GM12878 (cell line): ENCODE measurements around the gene DAB2IP. TPM values are rescaled to one million over a fixed set of nuclear protein-coding genes. Genes with fewer than 3 reads are reported as not detected.

Source experiments
- ATAC-seq: fragments of 200-7000 bp; cut with Tn5 transposase; 3 replicates; pipeline ENCODE4 v1.9.1; 2020; ENCODE audit warnings: mild to moderate bottlenecking, moderate library complexity
- BruUV-seq: library from RNA; stranded (reverse); fragments of 400-500 nt; replicated peaks from 2 replicates; lab custom pipeline; 2021; lab: Mats Ljungman, UMichigan
- CTCF ChIA-PET: fragments of 300-600 bp; sonication (Branson Sonifier 250); formaldehyde crosslinking; extraction: SDS; loops from one replicate; lab custom pipeline; 2021; ENCODE audit warnings: inconsistent platforms; lab: Yijun Ruan, JAX
- POLR2A ChIA-PET: fragments of 350-600 bp; formaldehyde crosslinking; extraction: SDS; loops from one replicate; lab custom pipeline; 2021; ENCODE audit warnings: inconsistent platforms; lab: Charles Lee
- RAD21 ChIA-PET: fragments of 300-600 bp; sonication (Branson Sonifier 250); formaldehyde crosslinking; loops from one replicate; lab custom pipeline; 2023; ENCODE audit warnings: antibody characterized with exemption; ENCODE audit not compliant: unreplicated experiment; lab: Charles Lee
- SMC1A ChIA-PET: fragments of 300-600 bp; sonication (Branson Sonifier 250); formaldehyde crosslinking; loops from one replicate; lab custom pipeline; 2023; ENCODE audit not compliant: unreplicated experiment, uncharacterized antibody; lab: Charles Lee
- DNase-seq: peaks from one replicate; pipeline ENCODE4 v3.0.0-alpha.2; 2011; ENCODE audit warnings: low read depth, low spot score
- FAIRE-seq: peaks from 3 replicates; lab custom pipeline; 2011; peaks lifted over from hg19 to GRCh38; lab: Jason Lieb, UNC
- H2AFZ ChIP-seq: 2 replicates; pipeline ENCODE4 v1.6.0; 2011; ENCODE audit warnings: low read depth, low read length, control low read depth; ENCODE audit not compliant: control insufficient read depth
- H3K27ac ChIP-seq: 2 replicates; pipeline ENCODE4 v1.5.1; 2011; ENCODE audit warnings: control low read depth; ENCODE audit not compliant: control insufficient read depth, insufficient read depth
- H3K27me3 ChIP-seq, 2 experiments: replicated peaks in 1 of 2; 2 replicates each; pipeline versions ENCODE4 v1.6.0 to v1.6.1; 2011; ENCODE audit warnings: low read length in 1 of 2; ENCODE audit not compliant: control insufficient read depth in 2 of 2, insufficient read depth in 2 of 2
- H3K36me3 ChIP-seq, 2 experiments: 2 replicates each; pipeline ENCODE4 v1.5.1; 2011; ENCODE audit warnings: low read length in 1 of 2; ENCODE audit not compliant: control insufficient read depth in 2 of 2, insufficient read depth in 2 of 2
- H3K4me1 ChIP-seq: 2 replicates; pipeline ENCODE4 v1.6.1; 2011; ENCODE audit warnings: mild to moderate bottlenecking, low read length, moderate library complexity, mixed read lengths; ENCODE audit not compliant: control insufficient read depth, insufficient read depth
- H3K4me2 ChIP-seq: 2 replicates; pipeline ENCODE4 v1.6.0; 2011; ENCODE audit warnings: control low read depth; ENCODE audit not compliant: control insufficient read depth, insufficient read depth
- H3K4me3 ChIP-seq: fragments of 200-600 bp; sonication (generic); 2 replicates; pipeline ENCODE4 v1.5.1; 2016
- H3K79me2 ChIP-seq: 2 replicates; pipeline ENCODE4 v1.6.0; 2011; ENCODE audit warnings: low read length; ENCODE audit not compliant: control insufficient read depth, insufficient read depth
- H3K9ac ChIP-seq: 2 replicates; pipeline ENCODE4 v1.8.0; 2011; ENCODE audit warnings: low read length, control low read depth, mixed read lengths; ENCODE audit not compliant: control insufficient read depth, insufficient read depth
- H3K9me3 ChIP-seq: replicated peaks from 3 replicates; pipeline ENCODE4 v1.5.1; 2011; ENCODE audit warnings: mild to moderate bottlenecking, low read length; ENCODE audit not compliant: control insufficient read depth, insufficient read depth
- H4K20me1 ChIP-seq: 2 replicates; pipeline ENCODE4 v1.6.0; 2011; ENCODE audit not compliant: control insufficient read depth, insufficient read depth
- BMI1 ChIP-seq: fragments of 450-650 bp; IDR thresholded peaks from 2 replicates; pipeline ENCODE4 v1.6.1; 2016; ENCODE audit warnings: mild to moderate bottlenecking, moderate library complexity, borderline replicate concordance
- GATAD2B ChIP-seq: fragments of 450-650 bp; conservative IDR thresholded peaks from 2 replicates; pipeline ENCODE4 v1.6.1; 2017; ENCODE audit warnings: low read depth, mild to moderate bottlenecking, moderate library complexity
- HDGF ChIP-seq: fragments of 450-650 bp; IDR thresholded peaks from 2 replicates; pipeline ENCODE4 v1.6.1; 2016; ENCODE audit warnings: antibody characterized with exemption
- IKZF2 ChIP-seq, 2 experiments: fragments of 450-650 bp; IDR thresholded peaks; 2 replicates each; pipeline ENCODE4 v1.6.1; 2017; ENCODE audit warnings: mild to moderate bottlenecking in 2 of 2, moderate library complexity in 2 of 2
- IRF5 ChIP-seq: fragments of 450-650 bp; IDR thresholded peaks from 2 replicates; pipeline ENCODE4 v1.6.1; 2017; ENCODE audit warnings: borderline replicate concordance
- NR2C1 ChIP-seq: fragments of 450-650 bp; IDR thresholded peaks from 2 replicates; pipeline ENCODE4 v1.6.1; 2017; ENCODE audit warnings: antibody characterized with exemption, mild to moderate bottlenecking, moderate library complexity
- PML ChIP-seq: IDR thresholded peaks from 2 replicates; pipeline ENCODE4 v1.6.1; 2012; ENCODE audit warnings: low read length, inconsistent platforms
- POU2F2 ChIP-seq: IDR thresholded peaks from 3 replicates; pipeline ENCODE4 v1.6.1; 2011; ENCODE audit warnings: low read depth, mild to moderate bottlenecking, low read length, borderline replicate concordance
- SRF ChIP-seq, 2 experiments: IDR thresholded peaks; 2 replicates each; pipeline ENCODE4 v1.6.1; 2011; ENCODE audit warnings: low read depth in 2 of 2, low read length in 2 of 2, mild to moderate bottlenecking in 1 of 2, moderate library complexity in 1 of 2
- STAT1 ChIP-seq: fragments of 450-650 bp; conservative IDR thresholded peaks from 2 replicates; pipeline ENCODE4 v1.6.1; 2014; ENCODE audit warnings: antibody characterized with exemption, mild to moderate bottlenecking
- WGBS: methylation state at CpG from one replicate; pipeline ENCODE4 v1.1.6; 2016; ENCODE audit warnings: low lambda C conversion rate; ENCODE audit not compliant: insufficient replicate concordance, insufficient coverage; ENCODE audit errors: missing lambda C conversion rate; 5-methylcytosine and 5-hydroxymethylcytosine counted together
- in situ Hi-C: fragments of 300-500 bp; cut with MboI; formaldehyde crosslinking; loops from 9 replicates; pipeline ENCODE4 v1.14.3; 2018; ENCODE audit warnings: mixed read lengths
- intact Hi-C: fragments of 100-400 bp; cut with micrococcal nuclease; formaldehyde crosslinking; loops from one replicate; pipeline ENCODE4 v1.14.2; 2022; ENCODE audit not compliant: unreplicated experiment
- polyA plus RNA-seq, 11 experiments: library from polyadenylated mRNA; depleted of rRNA in 4 of 11; unstranded in 6 of 11; stranded (reverse) in 5 of 11; fragments of >200 nt; fragmentation: Nextera tagmentation in 4 of 11; fragmentation: Illumina TruSeq in 1 of 11; extraction: Ambion mirVana in 4 of 11; extraction: Trizol in 1 of 11; gene quantifications; 1 replicate in 1 of 11; 2 replicates in 10 of 11; pipeline versions ENCODE4 v1.2.1 to v1.2.3, GENCODE V29; 2011 to 2016; ENCODE audit warnings: inconsistent platforms in 2 of 11, missing spikeins in 2 of 11, low read depth in 1 of 11
- total RNA-seq, 4 experiments: library from RNA; depleted of rRNA in 3 of 4; stranded (reverse); fragments of >200 nt in 3 of 4; fragmentation: Illumina TruSeq in 1 of 4; extraction: Trizol in 1 of 4; gene quantifications; 2 replicates each; pipeline versions ENCODE4 v1.2.1 to v1.2.3, GENCODE V29; 2013 to 2021
- TF ChIP-seq, protein P1 (sequence below): fragments of 450-650 bp; formaldehyde crosslinking; IDR thresholded peaks from 2 replicates; pipeline ENCODE4 v1.4.0; 2022; ENCODE audit warnings: mild to moderate bottlenecking, moderate library complexity

Gene DAB2IP
- total and polyA plus RNA-seq, 10 of the 15 experiments (the other 5 are each of a cell fraction or from before 2014, with no cell fraction given) = 0.03 to 0.38 (median 0.14) TPM; not detected in 6

DNA sequence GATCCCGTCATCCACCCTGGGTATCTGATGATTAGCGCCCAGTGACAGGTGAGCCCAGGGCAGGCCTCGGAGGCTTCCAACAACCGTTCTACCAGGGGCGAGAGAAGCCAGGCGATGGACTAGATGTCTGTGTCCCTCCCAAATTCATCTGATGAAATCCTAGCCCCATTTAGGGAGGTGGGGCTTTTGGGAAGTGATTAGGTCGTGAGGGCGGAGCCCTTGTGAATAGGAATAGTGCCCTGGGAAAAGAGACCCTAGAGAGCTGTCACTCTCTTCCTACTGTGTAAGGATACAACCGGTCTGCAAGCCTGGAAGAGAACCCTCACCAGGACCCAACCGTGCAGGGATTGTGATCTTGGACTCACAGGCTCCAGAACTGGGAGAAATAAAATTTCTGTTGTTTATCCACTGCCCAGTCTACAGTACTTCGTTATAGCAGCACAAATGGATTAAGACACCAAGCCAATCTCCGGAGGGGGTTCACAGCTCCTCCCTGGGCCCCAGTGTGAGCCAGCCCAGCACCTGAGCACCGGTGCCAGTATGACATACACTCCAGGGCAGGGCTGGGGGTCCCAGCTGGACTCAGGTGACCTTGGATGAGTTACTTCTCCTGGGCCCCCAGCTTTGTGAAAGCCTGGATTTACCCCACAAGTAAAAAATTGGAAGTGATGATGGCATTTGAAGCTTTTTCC, 162.2 kb downstream of the DAB2IP start:
- TF ChIP-seq NR2C1 (no peak), POU2F2 (no peak), SRF (IDR thresholded peaks at IDR 0.05; ENCODE audit: low read depth in 2 of 2, low read length in 2 of 2) (no peak), HDGF (no peak), IKZF2 (IDR thresholded peaks at IDR 0.05) (no peak), IRF5 (no peak), BMI1 (no peak), STAT1 (no peak), PML (no peak), GATAD2B (no peak)
- TF ChIP-seq, protein P1, sequence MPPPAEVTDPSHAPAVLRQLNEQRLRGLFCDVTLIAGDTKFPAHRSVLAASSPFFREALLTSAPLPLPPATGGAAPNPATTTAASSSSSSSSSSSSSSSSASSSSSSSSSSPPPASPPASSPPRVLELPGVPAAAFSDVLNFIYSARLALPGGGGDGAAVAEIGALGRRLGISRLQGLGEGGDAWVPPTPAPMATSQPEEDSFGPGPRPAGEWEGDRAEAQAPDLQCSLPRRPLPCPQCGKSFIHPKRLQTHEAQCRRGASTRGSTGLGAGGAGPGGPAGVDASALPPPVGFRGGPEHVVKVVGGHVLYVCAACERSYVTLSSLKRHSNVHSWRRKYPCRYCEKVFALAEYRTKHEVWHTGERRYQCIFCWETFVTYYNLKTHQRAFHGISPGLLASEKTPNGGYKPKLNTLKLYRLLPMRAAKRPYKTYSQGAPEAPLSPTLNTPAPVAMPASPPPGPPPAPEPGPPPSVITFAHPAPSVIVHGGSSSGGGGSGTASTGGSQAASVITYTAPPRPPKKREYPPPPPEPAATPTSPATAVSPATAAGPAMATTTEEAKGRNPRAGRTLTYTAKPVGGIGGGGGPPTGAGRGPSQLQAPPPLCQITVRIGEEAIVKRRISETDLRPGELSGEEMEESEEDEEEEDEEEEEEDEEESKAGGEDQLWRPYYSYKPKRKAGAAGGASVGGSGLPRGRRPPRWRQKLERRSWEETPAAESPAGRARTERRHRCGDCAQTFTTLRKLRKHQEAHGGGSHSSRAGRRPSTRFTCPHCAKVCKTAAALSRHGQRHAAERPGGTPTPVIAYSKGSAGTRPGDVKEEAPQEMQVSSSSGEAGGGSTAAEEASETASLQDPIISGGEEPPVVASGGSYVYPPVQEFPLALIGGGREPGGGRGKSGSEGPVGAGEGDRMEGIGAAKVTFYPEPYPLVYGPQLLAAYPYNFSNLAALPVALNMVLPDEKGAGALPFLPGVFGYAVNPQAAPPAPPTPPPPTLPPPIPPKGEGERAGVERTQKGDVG (CRISPR knock-in tag) = no peak
- H3K4me3 ChIP-seq = no peak overlapping the region
- ATAC-seq (no peak), DNase-seq (no peak), FAIRE-seq (no peak)
- no peaks in the 10 kb centered on the region for H3K9me3 ChIP-seq
- H3K27me3 ChIP-seq = peaks cover 0 to 1% of the 10 kb centered on the region in 2 experiments; a peak in 1 of 4 replicates
- intact Hi-C loops (no loop called here), in situ Hi-C loops (no loop called here)
- SMC1A ChIA-PET = no interaction called here
- RAD21 ChIA-PET = no interaction called here
- no peak overlapping the region for H3K4me2 ChIP-seq
- H3K27ac ChIP-seq = no peak overlapping the region
- H2AFZ ChIP-seq = no peak overlapping the region
- H3K36me3 ChIP-seq = no peaks in the 10 kb centered on the region
- no peak overlapping the region for H3K9ac ChIP-seq
- WGBS = 23% methylated on average over 12 of the region's 13 CpGs
- POLR2A ChIA-PET = no interaction called here
- CTCF ChIA-PET = no interaction called here
- H3K4me1 ChIP-seq = no peaks in the 10 kb centered on the region
- no TSS peak for BruUV-seq
- no peaks in the 10 kb centered on the region for H3K79me2 ChIP-seq
- H4K20me1 ChIP-seq = no peaks in the 10 kb centered on the region
